Activated CD8-positive, alpha-beta T cell treated with anti-CD3 and anti-CD28 coated beads for 36 hours (primary cell): ENCODE results near the gene AHRR. TPM values are rescaled to one million over a fixed set of nuclear protein-coding genes. Genes with fewer than 3 reads are reported as not detected.
A peak's percentile ranks its signal among the peaks of the same experiment; 100 is the strongest.

Experiments used
- ATAC-seq: fragments of 200-7000 bp; cut with Tn5 transposase; one replicate; pipeline ENCODE4 v1.10.0; 2021; ENCODE audit warnings: mild to moderate bottlenecking, moderate library complexity
- CTCF ChIA-PET: fragments of 350-600 bp; sonication (Branson Sonifier 250); formaldehyde crosslinking; loops from one replicate; lab custom pipeline; 2021; ENCODE audit warnings: antibody characterized with exemption; lab: Charles Lee
- POLR2A ChIA-PET: fragments of 350-600 bp; sonication (Branson Sonifier 250); formaldehyde crosslinking; loops from one replicate; lab custom pipeline; 2021; ENCODE audit warnings: antibody characterized with exemption; lab: Charles Lee
- DNase-seq: peaks from one replicate; pipeline ENCODE4 v3.0.0-alpha.2; 2020
- H3K27ac Mint-ChIP-seq: one replicate; pipeline ENCODE4 v1.8.0; 2021; ENCODE audit warnings: mild to moderate bottlenecking, mixed read lengths
- H3K27me3 Mint-ChIP-seq: one replicate; pipeline ENCODE4 v1.8.0; 2021; ENCODE audit warnings: mixed read lengths
- H3K36me3 Mint-ChIP-seq: one replicate; pipeline ENCODE4 v1.8.0; 2021; ENCODE audit warnings: low read depth, mixed read lengths
- H3K4me1 Mint-ChIP-seq: one replicate; pipeline ENCODE4 v1.8.0; 2021; ENCODE audit warnings: low read depth, mixed read lengths
- H3K4me3 Mint-ChIP-seq: one replicate; pipeline ENCODE4 v1.8.0; 2021; ENCODE audit warnings: mild to moderate bottlenecking, moderate library complexity, mixed read lengths
- H3K9me3 Mint-ChIP-seq: one replicate; pipeline ENCODE4 v1.8.0; 2021; ENCODE audit warnings: mixed read lengths
- CTCF ChIP-seq: fragments of 200-600 bp; IDR thresholded peaks from one replicate; pipeline ENCODE4 v1.8.0; 2022; ENCODE audit warnings: antibody characterized with exemption, mild to moderate bottlenecking
- intact Hi-C: fragments of 100-400 bp; cut with micrococcal nuclease; formaldehyde crosslinking; loops from one replicate; pipeline ENCODE4 v1.10.0; 2022
- total RNA-seq, 2 experiments: library from RNA; stranded (reverse); gene quantifications; one replicate each; pipeline ENCODE4 v1.2.3, GENCODE V29; 2021

The AHRR gene
- total RNA-seq, 2 experiments from 2014 or later: 26.3 to 27.9 TPM

GRCh38 chr5:318931-319601 lies 2.4 kb upstream of the AHRR start:
- H3K27ac Mint-ChIP-seq: no peak overlapping the region
- H3K4me1 Mint-ChIP-seq: peaks cover 27% of the 10 kb centered on the region
- H3K36me3 Mint-ChIP-seq: peaks cover 11% of the 10 kb centered on the region
- no peaks in the 10 kb centered on the region for H3K9me3 Mint-ChIP-seq
- POLR2A ChIA-PET: interaction anchor here (1.3 kb wide), 1 partner anchor 49 kb away, joined by 4 read pairs; no protein-coding TSS in a partner anchor
- ATAC-seq (no peak), DNase-seq (no peak)
- CTCF ChIA-PET: interaction anchor here (1.2 to 1.3 kb wide), 3 partner anchors 25 to 112 kb away, joined by 3 to 5 read pairs (median 3); no protein-coding TSS in a partner anchor
- intact Hi-C loops: loop anchor here (5.0 kb wide), 1 partner anchor 113 kb away; no protein-coding TSS in a partner anchor
- no peak overlapping the region for H3K4me3 Mint-ChIP-seq
- peaks cover 26% of the 10 kb centered on the region for H3K27me3 Mint-ChIP-seq
- TF ChIP-seq CTCF: peak; percentile 8

- ChIA-PET POLR2A (interaction anchor here (1.1 to 2.1 kb wide), 5 partner anchors 48 to 126 kb away, joined by 3 to 7 read pairs (median 3); no protein-coding TSS in a partner anchor), CTCF (interaction anchor here (1.0 to 1.4 kb wide), 5 partner anchors 17 to 125 kb away, joined by 3 to 4 read pairs (median 4); no protein-coding TSS in a partner anchor)
- TF ChIP-seq CTCF: no peak
- ATAC-seq (no peak), DNase-seq (peak; percentile 19)
- Mint-ChIP-seq H3K27ac (peak overlapping the region; percentile 69), H3K9me3 (no peaks in the 10 kb centered on the region), H3K4me1 (peaks cover 27% of the 10 kb centered on the region), H3K4me3 (peak overlapping the region; percentile 78), H3K36me3 (peaks cover 11% of the 10 kb centered on the region), H3K27me3 (peaks cover 29% of the 10 kb centered on the region)
- intact Hi-C loops: no loop called here
These were observed 837 bp upstream of the AHRR start for GRCh38 chr5:320524-321229.

GRCh38 chr5:321726-322251 lies 275 bp downstream of the AHRR start:
- Mint-ChIP-seq H3K36me3 (peaks cover 17% of the 10 kb centered on the region), H3K27ac (no peak overlapping the region), H3K9me3 (no peaks in the 10 kb centered on the region), H3K27me3 (peaks cover 35% of the 10 kb centered on the region), H3K4me1 (peaks cover 25% of the 10 kb centered on the region), H3K4me3 (peak overlapping the region; percentile 73)
- ChIA-PET CTCF (interaction anchor here (0.6 to 1.4 kb wide), 4 partner anchors 16 to 124 kb away, joined by 3 to 4 read pairs (median 4); no protein-coding TSS in a partner anchor), POLR2A (interaction anchor here (1.1 to 2.1 kb wide), 4 partner anchors 47 to 77 kb away, joined by 3 to 7 read pairs (median 4); no protein-coding TSS in a partner anchor)
- peak; percentile 14 for DNase-seq
- no peak for TF ChIP-seq CTCF
- intact Hi-C loops: no loop called here
- ATAC-seq: no peak

- TF ChIP-seq CTCF: no peak
- Mint-ChIP-seq H3K27ac (peak overlapping the region; percentile 61), H3K9me3 (no peaks in the 10 kb centered on the region), H3K4me1 (peaks cover 21% of the 10 kb centered on the region), H3K4me3 (peak overlapping the region; percentile 73), H3K27me3 (peaks cover 35% of the 10 kb centered on the region), H3K36me3 (peaks cover 17% of the 10 kb centered on the region)
- POLR2A ChIA-PET: interaction anchor here (0.8 to 1.6 kb wide), 3 partner anchors 11 to 55 kb away, joined by 3 to 7 read pairs (median 3); no protein-coding TSS in a partner anchor
- intact Hi-C loops: no loop called here
- peak; percentile 66 for DNase-seq
- ATAC-seq: peak; percentile 48
- CTCF ChIA-PET: interaction anchor here (0.8 to 1.2 kb wide), 2 partner anchors 20 to 124 kb away, joined by 3 read pairs; no protein-coding TSS in a partner anchor
These were observed 897 bp downstream of the AHRR start for GRCh38 chr5:322281-322941.
